Lower leg skin (tissue), 4 donors: ENCODE measurements around the gene SLC30A9. TPM values are rescaled to one million over a fixed set of nuclear protein-coding genes. Genes with fewer than 3 reads are reported as not detected.

Experiments used
- DNase-seq, 2 donors: peaks; one replicate each; pipeline ENCODE4 v3.0.0-alpha.2; 2019; ENCODE audit warnings: low spot score in 2 of 2
- H3K4me3 ChIP-seq: fragments of 200-600 bp; sonication (generic); 2 replicates; pipeline ENCODE4 v1.5.1; 2017; ENCODE audit warnings: mild to moderate bottlenecking, low read depth; ENCODE audit not compliant: poor library complexity, severe bottlenecking
- POLR2A ChIP-seq, 2 donors: fragments of 450-650 bp; IDR thresholded peaks; one replicate each; pipeline ENCODE4 v1.6.1; 2016 to 2017; ENCODE audit warnings: antibody characterized with exemption in 2 of 2, mild to moderate bottlenecking in 1 of 2, moderate library complexity in 1 of 2
- WGBS, 2 donors: methylation state at CpG; one replicate each; pipeline ENCODE4 v1.1.5; 2018; 5-methylcytosine and 5-hydroxymethylcytosine counted together
- intact Hi-C: fragments of 100-400 bp; cut with DNase I; formaldehyde crosslinking; loops from one replicate; pipeline ENCODE4 v1.15.0; 2023; ENCODE audit warnings: low total_unique reads
- total RNA-seq, 4 donors: library from RNA; depleted of rRNA; stranded (reverse); fragments of >200 nt; gene quantifications; one replicate each; pipeline ENCODE4 v1.1.0, GENCODE V29; 2016
- TF ChIP-seq, protein P1 (sequence below), 3 donors: fragments of 450-650 bp; IDR thresholded peaks; one replicate each; pipeline ENCODE4 v1.5.1; 2016; ENCODE audit warnings: antibody characterized with exemption in 3 of 3, mild to moderate bottlenecking in 3 of 3, moderate library complexity in 2 of 3

Gene SLC30A9
- total RNA-seq, 4 donors from 2014 or later, result 32.2 to 40.8 (median 34.8) TPM

DNA sequence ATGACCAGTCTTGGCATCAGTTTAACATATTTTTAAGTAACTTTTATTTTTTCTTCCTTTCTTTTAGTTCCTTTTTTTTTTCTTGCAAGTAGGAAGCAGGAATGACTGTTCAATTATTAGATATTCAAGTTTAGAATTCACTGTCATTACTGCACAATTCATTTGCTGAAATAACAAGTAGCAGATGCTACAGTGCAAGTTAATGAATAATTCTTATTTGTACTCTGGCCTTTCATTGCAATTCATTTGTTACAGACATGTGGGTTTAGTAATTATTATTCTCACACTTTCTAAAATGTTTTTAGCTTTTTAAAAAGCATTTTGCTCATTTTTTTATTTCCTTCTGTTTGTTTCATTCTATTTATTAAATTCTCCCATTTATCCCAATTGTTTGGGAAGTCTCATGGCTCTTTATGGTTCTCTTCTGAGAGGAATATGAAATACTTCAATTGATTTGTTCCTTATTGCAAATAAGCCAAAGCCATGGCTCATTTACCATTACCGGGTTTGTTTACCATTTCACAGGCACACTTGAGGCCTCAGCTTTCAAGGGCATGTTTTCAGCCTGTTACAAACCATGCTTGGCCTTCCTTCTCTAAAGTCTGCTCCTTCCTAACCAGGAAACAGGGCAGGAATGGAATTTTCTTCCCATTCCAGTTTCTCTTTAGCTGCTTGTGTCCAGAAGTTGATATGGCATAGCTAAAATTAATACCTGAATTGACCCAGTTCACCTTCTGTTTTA is 13.4 kb upstream of the SLC30A9 start:
- intact Hi-C loops, result no loop called here
- DNase-seq, result no peak
- no peak overlapping the region for H3K4me3 ChIP-seq
- WGBS, 2 donors, result 62 to 90% methylated on average over 1 of the region's 1 CpG
- TF ChIP-seq, protein P1, sequence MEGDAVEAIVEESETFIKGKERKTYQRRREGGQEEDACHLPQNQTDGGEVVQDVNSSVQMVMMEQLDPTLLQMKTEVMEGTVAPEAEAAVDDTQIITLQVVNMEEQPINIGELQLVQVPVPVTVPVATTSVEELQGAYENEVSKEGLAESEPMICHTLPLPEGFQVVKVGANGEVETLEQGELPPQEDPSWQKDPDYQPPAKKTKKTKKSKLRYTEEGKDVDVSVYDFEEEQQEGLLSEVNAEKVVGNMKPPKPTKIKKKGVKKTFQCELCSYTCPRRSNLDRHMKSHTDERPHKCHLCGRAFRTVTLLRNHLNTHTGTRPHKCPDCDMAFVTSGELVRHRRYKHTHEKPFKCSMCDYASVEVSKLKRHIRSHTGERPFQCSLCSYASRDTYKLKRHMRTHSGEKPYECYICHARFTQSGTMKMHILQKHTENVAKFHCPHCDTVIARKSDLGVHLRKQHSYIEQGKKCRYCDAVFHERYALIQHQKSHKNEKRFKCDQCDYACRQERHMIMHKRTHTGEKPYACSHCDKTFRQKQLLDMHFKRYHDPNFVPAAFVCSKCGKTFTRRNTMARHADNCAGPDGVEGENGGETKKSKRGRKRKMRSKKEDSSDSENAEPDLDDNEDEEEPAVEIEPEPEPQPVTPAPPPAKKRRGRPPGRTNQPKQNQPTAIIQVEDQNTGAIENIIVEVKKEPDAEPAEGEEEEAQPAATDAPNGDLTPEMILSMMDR (IDR thresholded peaks at IDR 0.05), result no peak
- TF ChIP-seq POLR2A (IDR thresholded peaks at IDR 0.05), result no peak

DNA sequence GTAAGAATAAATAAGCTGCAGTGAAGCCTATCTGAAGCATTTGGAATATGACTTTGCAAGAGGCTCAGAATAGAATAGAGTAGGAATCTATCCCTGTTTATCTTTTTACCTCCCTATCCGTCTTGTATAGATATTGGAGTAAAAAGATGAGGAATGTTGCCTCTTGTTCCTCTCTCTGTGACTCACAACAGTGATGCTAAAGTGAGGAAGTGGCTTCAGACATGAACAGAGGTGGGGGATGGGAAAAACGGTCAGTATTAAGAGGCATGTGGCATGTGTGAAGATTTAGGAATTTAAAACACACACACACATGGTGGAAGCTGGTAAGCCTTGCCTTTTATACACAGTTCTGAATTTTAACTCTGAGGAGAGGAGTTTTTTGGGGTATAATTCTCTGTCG is 12.6 kb upstream of the SLC30A9 start:
- H3K4me3 ChIP-seq, result no peak overlapping the region
- no peak for TF ChIP-seq POLR2A (IDR thresholded peaks at IDR 0.05)
- TF ChIP-seq, protein P1 (IDR thresholded peaks at IDR 0.05), result no peak
- DNase-seq, result no peak
- intact Hi-C loops, result no loop called here
- 43 to 45% methylated on average over 3 of the region's 3 CpGs for WGBS, 2 donors

DNA sequence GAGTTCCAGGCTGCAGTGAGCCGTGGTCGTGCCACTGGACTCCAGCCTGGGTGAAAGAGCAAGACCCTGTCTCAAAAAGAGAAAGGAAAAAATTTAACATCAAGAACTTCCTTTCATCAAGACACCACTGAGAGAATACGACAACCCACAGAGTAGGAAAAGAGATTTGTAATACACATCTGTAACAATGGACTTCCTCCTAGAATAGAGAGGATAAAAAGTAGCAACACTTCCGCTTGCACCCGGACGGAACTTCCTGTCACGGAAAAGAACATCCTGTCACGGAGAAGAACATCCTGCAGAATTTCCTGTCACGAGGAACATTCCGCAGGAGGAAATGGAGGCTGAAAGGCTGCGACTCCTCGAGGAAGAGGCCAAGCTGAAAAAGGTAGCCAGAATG is 8.9 kb upstream of the SLC30A9 start, which contains the start of gene DCAF4L1:
Gene DCAF4L1 (plus strand): TSS at position 301 of the 400 bp plus-strand sequence. CDS start 37 bp downstream, at position 338.
- DNase-seq, result no peak
- 89 to 90% methylated on average over 12 of the region's 12 CpGs for WGBS, 2 donors
- no peak within 1 kb of the TSS for H3K4me3 ChIP-seq
- intact Hi-C loops, result no loop called here
- TF ChIP-seq, protein P1 (IDR thresholded peaks at IDR 0.05), result no peak
- no peak for TF ChIP-seq POLR2A (IDR thresholded peaks at IDR 0.05)

DNA sequence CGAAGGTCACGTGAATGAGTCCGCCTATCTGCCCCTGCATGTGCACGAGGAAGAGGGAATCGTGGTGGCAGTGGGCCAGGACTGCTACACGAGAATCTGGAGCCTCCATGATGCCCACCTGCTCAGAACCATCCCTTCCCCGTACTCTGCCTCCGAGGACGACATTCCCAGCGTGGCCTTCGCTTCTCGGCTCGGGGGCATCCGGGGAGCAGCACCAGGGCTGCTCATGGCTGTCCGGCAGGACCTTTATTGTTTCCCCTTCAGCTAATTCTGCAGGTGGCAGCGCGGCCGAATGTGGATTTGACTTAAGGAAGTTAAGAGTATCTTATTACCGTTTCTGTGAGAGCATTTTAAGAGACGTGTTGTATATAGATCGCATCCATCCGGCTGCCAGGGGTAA is 7.6 kb upstream of the SLC30A9 start:
- DNase-seq, result no peak
- no peak for TF ChIP-seq POLR2A (IDR thresholded peaks at IDR 0.05)
- TF ChIP-seq, protein P1 (IDR thresholded peaks at IDR 0.05), result no peak
- intact Hi-C loops, result no loop called here
- WGBS, 2 donors, result 93 to 94% methylated on average over 22 of the region's 22 CpGs
- H3K4me3 ChIP-seq, result no peak overlapping the region

DNA sequence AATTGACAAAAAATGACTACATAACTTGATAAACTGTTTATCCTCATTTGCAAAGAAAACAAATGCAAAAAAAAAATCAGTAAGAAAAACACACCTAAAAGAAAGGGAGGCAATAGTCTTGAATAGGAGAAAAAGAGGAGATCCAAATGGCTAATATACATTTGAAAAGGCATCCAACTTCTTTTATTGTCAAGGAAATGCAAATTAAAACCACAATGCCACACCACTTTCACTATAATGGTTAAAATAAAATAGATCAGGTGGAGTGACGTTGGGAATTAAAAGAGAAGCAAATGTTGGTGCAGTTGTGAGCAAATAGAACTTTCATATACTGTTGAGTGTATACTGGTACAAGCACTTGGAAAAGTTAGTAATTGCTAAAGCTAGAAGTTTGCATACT is 5.2 kb upstream of the SLC30A9 start:
- no peak for TF ChIP-seq POLR2A (IDR thresholded peaks at IDR 0.05)
- TF ChIP-seq, protein P1 (IDR thresholded peaks at IDR 0.05), result no peak
- no peak for DNase-seq
- WGBS, 2 donors, result 41 to 47% methylated on average over 1 of the region's 1 CpG
- no peak overlapping the region for H3K4me3 ChIP-seq
- intact Hi-C loops, result no loop called here

DNA sequence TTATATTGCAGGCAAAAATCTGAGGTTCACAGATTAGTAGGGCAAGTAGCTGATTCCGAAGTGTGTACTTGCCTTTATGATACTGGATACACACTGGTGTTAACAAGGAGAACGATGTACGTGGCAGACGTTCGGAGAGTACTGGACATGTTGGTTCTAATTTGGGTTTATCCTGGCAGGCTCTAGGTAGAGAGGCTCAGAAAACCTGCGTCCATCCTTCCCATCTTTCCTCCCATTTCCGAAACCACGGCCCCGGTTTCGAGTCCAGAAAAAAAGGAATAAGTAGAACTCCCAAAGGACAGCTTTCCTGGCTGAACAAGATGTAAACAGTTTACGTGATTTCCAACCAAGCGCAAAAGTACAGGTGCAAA is 351 bp upstream of the SLC30A9 start:
- WGBS, 2 donors, result 0 to 1% methylated on average over 12 of the region's 12 CpGs
- TF ChIP-seq, protein P1 (IDR thresholded peaks at IDR 0.05), result no peak
- no peak for TF ChIP-seq POLR2A (IDR thresholded peaks at IDR 0.05)
- no peak for DNase-seq

More for the DNA sequence above, 351 bp upstream of the SLC30A9 start:
- peak overlapping the region; percentile 82 for H3K4me3 ChIP-seq
- intact Hi-C loops, result no loop called here
